NCI-H774 (cell line): ENCODE measurements around the gene SSBP3.
A peak's percentile ranks its signal among the peaks of the same experiment; 100 is the strongest.

Experiments used
- DNase-seq: peaks from one replicate; lab custom pipeline; 2025; lab: John Stamatoyannopoulos, UW

The SSBP3 gene

DNA sequence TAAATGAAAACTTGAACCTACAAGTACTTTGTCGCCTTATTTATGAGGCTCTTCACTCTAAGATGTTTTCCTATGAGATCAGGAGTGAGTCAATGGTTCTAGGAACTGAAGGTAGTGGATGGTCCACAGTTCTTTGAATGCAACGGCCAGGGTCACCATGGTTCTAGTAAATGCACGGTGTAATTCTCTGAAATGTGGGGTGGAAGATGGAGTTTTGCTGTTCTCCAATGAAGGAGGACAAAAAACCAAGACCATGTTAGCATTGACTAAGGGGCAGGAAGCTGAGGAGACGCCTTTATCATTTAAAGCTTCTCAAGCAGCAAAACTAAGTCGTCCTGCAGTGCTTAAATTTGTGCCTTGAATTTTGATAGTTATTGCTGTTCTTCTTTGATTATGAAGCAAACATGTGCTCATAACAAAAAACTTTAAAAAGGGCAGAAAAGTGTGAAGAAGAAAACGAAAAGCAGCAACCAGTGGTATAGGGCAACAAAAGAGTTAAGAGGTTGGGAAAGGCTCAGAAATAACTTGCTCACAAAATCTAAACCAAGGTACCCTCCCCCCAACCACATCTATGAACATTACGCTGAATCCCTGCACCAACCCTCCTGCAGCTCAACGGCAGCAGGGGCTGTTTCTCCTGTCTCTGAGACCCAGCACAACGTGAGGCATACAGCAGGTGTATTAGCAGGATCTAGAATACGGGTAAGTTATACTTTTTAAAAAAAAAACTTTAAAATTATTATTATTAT lies 121.2 kb downstream of the SSBP3 start:
- DNase-seq, result no peak

GRCh38 chr1:54283635-54284385 lies 122.4 kb downstream of the SSBP3 start:
- DNase-seq, result no peak

- DNase-seq, result no peak
Measured at GRCh38 chr1:54282101-54282847, 123.9 kb downstream of the SSBP3 start.

DNA sequence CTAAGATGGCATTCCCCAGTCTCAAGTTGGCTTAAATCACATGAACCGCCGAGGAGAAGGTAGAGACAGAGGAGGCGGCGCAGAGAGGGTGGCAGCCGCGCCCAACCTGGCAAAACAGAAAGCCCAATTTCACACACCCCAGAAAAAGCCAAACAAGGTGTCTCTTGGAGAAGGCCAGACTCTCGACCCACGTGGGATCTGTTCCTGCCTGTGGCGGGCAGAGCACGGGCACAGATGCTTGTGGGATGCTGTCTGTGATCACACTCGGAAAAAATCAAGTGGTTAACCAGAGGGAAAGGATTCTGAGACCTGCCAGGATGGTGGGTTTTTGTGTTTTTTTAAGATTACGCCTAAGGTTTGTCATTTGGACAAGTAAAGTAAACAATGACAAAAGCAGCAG lies 125.5 kb downstream of the SSBP3 start:
- no peak for DNase-seq

DNA sequence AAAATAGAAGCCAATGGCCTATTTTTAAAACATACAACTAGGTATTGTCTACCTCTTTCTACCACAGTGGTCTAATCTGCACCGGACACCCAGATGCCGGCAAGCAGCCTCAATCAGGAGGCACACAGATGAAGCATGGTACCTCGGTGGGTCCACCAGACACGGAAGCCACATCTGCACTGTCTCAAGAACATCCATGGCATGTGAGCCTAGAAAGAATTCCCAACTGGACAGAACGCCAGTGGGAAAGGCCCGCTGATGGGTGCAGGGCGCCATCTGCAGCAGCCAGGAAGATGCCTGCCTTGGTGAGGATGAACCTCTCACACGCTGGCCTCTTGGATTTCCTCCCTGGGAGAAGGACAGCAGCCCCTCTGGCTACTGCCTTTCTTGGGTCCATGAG lies 126.7 kb downstream of the SSBP3 start:
- DNase-seq, result no peak

DNA sequence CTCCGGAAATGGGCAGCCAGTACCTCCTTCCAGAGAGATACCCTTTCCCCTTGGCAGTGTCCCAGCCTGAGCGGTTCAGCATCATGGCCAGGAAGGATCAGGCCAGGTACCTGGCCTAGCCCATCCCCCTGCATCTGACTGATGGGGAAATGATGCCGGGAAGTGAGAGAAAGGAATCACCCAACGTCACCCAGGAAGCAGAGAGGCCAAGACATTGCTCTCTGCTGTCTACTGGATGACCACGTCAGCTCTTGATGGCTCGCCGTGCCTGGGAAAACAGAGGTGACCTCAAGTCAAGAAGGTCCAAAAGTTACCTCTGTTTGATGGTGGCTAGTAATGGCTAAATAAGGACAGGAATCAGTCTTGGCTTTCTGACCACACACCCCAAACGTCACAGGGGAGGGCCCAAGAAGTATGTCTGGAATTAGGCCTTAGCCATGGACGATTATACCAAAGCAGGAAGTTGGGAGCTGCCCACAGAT lies 127.2 kb downstream of the SSBP3 start:
- no peak for DNase-seq

DNA sequence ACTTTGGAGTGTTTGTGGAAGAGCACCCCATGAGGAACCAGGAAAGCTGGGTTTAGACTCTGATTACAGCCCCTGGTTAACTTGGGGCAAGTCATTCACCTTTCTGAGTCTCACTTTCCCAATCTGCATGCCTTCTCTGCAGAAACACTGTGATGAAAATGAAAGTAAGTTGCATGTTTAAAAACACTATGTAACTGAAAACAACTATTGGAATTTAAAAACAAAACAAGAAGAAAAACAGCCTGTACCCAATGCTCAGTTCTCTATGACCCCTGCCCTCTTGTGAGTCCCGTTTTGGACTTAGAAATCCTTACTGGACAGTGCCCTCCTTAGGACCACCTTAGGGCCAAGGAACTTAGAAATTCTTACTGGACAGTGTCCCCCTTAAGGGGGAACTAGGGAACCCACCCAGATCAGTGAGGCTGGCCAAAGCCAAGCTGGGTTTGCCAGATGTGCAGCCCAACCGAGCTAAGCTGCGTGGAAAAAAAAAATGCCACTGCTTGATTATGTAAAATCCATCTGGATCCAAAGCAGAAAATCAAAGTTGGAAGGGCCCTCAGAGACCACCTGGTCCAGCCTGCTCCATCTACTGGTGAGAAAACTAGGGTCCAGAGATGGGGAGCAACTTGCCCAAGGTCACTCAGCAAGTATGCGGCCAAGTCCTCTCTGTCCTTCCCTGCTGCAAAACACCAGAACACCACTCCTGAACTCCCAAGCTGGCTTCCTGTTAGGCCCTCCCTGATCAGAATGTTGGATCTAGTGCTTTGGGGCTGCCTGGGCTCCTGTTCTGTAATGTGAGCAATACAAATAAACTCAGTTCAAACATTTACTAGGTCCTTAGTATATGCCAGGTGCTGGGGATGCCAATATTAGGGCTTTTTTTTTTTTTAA lies 128.5 kb downstream of the SSBP3 start:
- no peak for DNase-seq

- no peak for DNase-seq
Measured at GRCh38 chr1:54276617-54277450, 129.4 kb downstream of the SSBP3 start.

DNA sequence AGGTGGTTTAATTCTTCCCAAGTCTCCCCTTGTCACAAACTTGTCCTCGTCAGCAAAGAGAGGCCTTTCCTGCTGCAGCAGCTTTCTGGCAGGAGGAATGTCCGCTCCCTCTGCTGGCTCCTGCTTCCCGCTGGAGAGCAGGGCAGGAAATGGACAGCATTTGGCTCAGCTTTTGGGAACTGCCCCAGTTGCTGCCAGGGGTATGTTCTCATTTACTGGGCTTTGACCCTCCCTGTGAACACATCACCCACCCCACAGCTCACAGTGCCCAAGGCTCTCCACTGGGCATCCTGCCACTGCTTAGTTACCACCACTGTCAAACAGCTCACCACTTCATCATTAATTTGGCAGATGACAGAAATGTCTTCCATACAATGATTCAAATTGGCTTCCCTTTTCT lies 130.8 kb downstream of the SSBP3 start:
- no peak for DNase-seq

- DNase-seq, result no peak
Measured at GRCh38 chr1:54274881-54275280, 131.3 kb downstream of the SSBP3 start.

DNA sequence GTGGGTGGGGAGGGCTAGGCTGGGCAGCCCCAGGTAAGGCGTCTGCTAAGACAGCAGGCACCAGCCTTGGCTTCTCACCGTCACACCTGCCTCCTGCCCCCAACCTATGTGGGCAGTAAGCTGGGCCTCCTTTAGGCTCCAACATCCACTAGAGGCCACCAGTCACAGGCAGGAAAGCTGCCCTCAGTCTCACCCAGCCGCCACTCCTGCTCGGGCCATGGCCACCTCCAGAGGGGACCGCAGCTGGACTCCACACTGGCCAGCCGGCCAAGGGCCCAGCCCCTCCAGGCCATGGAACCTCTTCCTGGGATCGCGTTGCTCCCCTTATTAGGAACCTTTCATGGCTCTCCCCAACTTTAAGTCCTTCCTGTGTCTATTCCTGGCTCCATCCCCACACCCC lies 131.7 kb downstream of the SSBP3 start:
- DNase-seq, result no peak

GRCh38 chr1:54273795-54274163 lies 132.4 kb downstream of the SSBP3 start:
- DNase-seq, result no peak

DNA sequence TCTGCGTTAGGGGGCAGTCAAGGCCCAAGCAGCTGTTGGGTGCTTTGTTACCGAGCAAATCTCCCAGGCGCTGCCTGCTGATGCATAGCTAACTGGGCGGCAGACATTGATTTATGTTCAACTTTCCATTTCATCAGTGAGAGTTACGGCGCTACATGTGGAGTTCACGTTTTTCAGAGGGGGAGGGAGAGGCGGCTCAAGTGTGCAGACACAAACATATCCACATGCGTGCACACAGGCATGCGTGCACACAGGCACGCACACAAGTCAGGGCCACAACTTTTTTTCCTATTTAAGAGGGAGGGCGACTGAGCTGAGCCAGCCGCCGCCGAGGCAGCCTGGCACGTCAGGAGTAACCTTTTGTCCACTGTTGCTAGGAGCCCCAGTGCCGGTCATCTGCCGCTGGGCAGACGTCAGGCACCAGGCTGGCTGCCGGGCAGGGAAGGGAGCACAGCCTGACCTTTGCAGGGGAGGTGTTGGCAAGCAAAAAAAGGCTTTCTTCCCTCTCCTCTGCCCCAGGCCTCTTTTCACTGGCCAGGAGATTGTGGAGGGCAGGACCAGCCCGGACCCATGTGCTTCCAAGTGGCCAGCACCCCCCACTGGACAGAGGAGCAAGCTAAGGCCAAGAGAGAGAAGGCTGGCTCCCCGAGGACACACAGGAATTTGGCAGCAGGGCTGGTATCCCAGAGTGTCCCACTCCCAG lies 133.0 kb downstream of the SSBP3 start:
- peak; percentile 96 for DNase-seq

DNA sequence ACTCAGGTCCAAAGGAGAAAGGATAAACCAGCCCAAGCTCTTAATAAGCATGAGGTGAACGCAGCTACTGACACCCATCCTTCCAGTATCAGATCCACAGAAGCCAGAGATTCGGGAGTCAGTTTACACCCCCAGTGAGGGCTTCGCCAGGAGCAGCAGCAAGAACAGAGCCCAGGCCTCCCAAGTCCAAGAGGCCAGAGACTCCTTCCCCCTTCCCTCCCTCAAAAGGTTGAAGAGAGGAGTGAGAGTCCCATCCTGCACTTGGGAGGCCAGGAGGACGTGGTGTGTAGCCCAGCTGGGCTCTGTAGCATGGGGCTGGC lies 133.5 kb downstream of the SSBP3 start:
- DNase-seq, result no peak

GRCh38 chr1:54272134-54272533 lies 134.1 kb downstream of the SSBP3 start:
- DNase-seq, result no peak

GRCh38 chr1:54271341-54271740 lies 134.9 kb downstream of the SSBP3 start:
- no peak for DNase-seq

GRCh38 chr1:54270543-54270942 lies 135.7 kb downstream of the SSBP3 start:
- no peak for DNase-seq

GRCh38 chr1:54268762-54269297 lies 137.4 kb downstream of the SSBP3 start:
- DNase-seq, result no peak

GRCh38 chr1:54267815-54268761 lies 138.1 kb downstream of the SSBP3 start:
- no peak for DNase-seq
